Lower lobe of right lung (tissue), 2 donors: Measurements from ENCODE around the gene FXYD4. TPM values are rescaled to one million over a fixed set of nuclear protein-coding genes. Genes with fewer than 3 reads are reported as not detected.
"Not testable (repeated sequence)": the region's sequence is repeated elsewhere in the genome, so short reads cannot be mapped to it uniquely, and the experiment has no call there.

ENCODE experiments used
- ATAC-seq, 2 donors: fragments of 200-7000 bp; cut with Tn5 transposase; one replicate each; pipeline ENCODE4 v1.9.1; 2020 to 2022; ENCODE audit warnings: mild to moderate bottlenecking in 2 of 2, moderate library complexity in 2 of 2
- DNase-seq: peaks from one replicate; pipeline ENCODE4 v3.0.0-alpha.2; 2020
- H3K27ac ChIP-seq: fragments of 200-600 bp; one replicate; pipeline ENCODE4 v1.8.0; 2022
- H3K27me3 ChIP-seq: fragments of 200-600 bp; one replicate; pipeline ENCODE4 v1.8.0; 2022; ENCODE audit warnings: low read depth
- H3K36me3 ChIP-seq: fragments of 200-600 bp; one replicate; pipeline ENCODE4 v1.8.0; 2022; ENCODE audit warnings: mild to moderate bottlenecking
- H3K4me1 ChIP-seq: fragments of 200-600 bp; one replicate; pipeline ENCODE4 v1.8.0; 2022
- H3K4me3 ChIP-seq: fragments of 200-600 bp; one replicate; pipeline ENCODE4 v1.8.0; 2022; ENCODE audit warnings: mild to moderate bottlenecking
- H3K9me3 ChIP-seq: fragments of 200-600 bp; one replicate; pipeline ENCODE4 v1.8.0; 2022
- intact Hi-C: fragments of 100-400 bp; cut with DNase I; formaldehyde crosslinking; loops from one replicate; pipeline ENCODE4 v1.11.0; 2022
- total RNA-seq: library from RNA; stranded (reverse); fragmentation: NEBNext Ultra II Directional; extraction: Animal tissue kit (Norgen Biotek cat#: 25700); gene quantifications from one replicate; pipeline ENCODE4 v1.2.1, GENCODE V29; 2021
- TF ChIP-seq, protein P1 (sequence below): fragments of 200-600 bp; IDR thresholded peaks from one replicate; pipeline ENCODE4 v1.8.0; 2022; ENCODE audit warnings: antibody characterized with exemption, mild to moderate bottlenecking
- donor health status: DM: no; HTN: yes; CAD: no; lungs with severe emphysema.

FXYD4 gene
- total RNA-seq, 1 donor from 2014 or later = not detected

DNA sequence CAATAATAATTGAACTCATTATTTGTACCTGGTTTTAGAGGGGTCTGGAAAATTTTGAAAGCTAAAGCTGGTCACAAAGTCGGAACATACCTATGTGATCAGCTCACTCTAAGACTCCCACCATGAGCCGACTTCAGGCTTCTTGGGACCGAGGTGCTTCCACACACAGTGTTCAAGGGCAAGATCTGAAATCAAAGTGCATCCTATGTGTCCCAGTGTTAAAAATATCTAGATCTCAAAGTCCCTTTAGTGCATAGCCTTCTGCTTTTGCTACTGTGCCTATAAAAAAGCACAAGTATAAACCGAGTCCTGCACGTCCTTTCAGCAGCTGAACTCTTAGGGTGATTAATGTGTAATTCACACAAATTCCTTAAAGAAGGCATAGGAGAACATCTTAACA, 43.5 kb upstream of the FXYD4 start:
- no peak for DNase-seq

DNA sequence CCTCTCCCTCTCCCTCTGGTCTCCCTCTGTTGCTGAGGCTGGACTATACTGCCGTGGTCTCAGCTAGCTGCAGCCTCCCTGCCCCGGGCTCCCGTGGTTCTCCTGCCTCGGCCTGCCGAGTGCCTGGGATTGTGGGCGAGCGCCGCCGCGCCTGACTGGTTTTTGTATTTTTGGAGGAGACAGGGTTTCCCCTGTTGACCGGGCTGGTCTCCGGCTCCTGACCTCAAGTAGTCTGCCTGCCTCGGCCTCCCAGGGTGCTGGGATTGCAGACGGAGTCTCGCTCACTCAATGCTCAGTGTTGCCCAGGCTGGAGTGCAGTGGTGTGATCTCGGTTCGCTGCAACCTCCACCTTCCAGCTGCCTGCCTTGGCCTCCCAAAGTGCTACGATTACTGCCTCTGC, 42.6 kb upstream of the FXYD4 start:
- H3K9me3 ChIP-seq, DNase-seq, ATAC-seq, H3K27me3 ChIP-seq, H3K36me3 ChIP-seq, H3K4me1 ChIP-seq, H3K27ac ChIP-seq, intact Hi-C loops, H3K4me3 ChIP-seq: not testable (repeated sequence)

More for the DNA sequence above, 43.5 kb upstream of the FXYD4 start:
- H3K4me3 ChIP-seq = no peak overlapping the region
- H3K27me3 ChIP-seq = peaks cover 4% of the 10 kb centered on the region
- no peak overlapping the region for H3K27ac ChIP-seq
- H3K36me3 ChIP-seq = no peaks in the 10 kb centered on the region
- intact Hi-C loops = no loop called here
- H3K4me1 ChIP-seq = peaks cover 8% of the 10 kb centered on the region
- H3K9me3 ChIP-seq = no peaks in the 10 kb centered on the region
- TF ChIP-seq, protein P1, sequence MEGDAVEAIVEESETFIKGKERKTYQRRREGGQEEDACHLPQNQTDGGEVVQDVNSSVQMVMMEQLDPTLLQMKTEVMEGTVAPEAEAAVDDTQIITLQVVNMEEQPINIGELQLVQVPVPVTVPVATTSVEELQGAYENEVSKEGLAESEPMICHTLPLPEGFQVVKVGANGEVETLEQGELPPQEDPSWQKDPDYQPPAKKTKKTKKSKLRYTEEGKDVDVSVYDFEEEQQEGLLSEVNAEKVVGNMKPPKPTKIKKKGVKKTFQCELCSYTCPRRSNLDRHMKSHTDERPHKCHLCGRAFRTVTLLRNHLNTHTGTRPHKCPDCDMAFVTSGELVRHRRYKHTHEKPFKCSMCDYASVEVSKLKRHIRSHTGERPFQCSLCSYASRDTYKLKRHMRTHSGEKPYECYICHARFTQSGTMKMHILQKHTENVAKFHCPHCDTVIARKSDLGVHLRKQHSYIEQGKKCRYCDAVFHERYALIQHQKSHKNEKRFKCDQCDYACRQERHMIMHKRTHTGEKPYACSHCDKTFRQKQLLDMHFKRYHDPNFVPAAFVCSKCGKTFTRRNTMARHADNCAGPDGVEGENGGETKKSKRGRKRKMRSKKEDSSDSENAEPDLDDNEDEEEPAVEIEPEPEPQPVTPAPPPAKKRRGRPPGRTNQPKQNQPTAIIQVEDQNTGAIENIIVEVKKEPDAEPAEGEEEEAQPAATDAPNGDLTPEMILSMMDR = no peak
- no peak for ATAC-seq

DNA sequence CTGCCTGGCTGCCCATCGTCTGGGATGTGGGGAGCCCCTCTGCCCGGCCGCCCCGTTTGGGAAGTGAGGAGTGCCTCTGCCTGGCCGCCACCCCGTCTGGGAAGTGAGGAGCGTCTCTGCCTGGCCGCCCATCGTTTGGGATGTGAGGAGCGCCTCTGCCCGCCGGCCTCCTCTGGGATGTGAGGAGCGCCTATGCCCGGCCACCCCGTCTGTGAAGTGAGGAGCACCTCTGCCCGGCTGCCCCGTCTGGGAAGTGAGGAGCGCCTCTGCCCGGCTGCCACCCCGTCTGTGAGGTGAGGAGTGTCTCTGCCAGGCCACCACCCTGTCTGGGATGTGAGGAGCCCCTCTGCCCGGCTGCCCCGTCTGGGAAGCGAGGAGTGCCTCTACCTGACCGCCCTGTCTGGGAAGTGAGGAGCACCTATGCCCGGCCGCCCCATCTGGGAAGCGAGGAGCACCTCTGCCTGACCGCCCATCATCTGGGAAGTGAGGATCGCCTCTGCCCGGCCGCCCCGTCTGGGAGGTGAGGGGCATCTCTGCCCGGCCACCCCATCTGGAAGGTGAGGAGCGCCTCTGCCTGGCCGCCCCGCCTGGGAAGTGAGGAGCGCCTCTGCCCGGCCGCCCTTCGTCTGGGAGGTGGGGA, 42.1 kb upstream of the FXYD4 start:
- H3K4me3 ChIP-seq, H3K27ac ChIP-seq, H3K36me3 ChIP-seq, DNase-seq, ATAC-seq, intact Hi-C loops, H3K27me3 ChIP-seq, H3K9me3 ChIP-seq, H3K4me1 ChIP-seq: not testable (repeated sequence)

DNA sequence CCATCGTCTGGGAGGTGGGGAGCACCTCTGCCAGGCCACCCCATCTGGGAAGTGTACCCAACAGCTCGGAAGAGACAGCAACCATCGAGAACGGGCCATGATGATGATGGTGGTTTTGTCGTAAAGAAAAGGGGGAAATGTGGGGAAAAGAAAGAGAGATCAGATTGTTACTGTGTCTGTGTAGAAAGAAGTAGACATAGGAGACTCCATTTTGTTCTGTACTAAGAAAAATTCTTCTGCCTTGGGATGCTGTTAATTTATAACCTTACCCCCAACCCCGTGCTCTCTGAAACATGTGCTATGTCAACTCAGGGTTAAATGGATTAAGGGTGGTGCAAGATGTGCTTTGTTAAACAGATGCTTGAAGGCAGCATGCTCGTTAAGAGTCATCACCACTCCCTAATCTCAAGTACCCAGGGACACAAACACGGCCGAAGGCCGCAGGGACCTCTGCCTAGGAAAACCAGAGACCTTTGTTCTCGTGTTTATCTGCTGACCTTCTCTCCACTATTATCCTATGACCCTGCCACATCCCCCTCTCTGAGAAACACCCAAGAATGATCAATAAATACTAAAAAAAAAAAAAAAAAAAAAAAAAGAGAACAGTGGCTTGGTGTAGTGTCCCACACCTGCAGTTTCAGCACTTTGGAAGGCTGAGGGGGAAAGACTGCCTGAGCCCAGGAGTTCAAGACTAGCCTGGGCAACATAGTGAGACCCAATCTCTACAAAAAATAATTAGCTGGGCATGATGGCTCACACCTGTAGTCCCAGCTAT, 41.2 kb upstream of the FXYD4 start:
- intact Hi-C loops, H3K27ac ChIP-seq, H3K27me3 ChIP-seq, H3K9me3 ChIP-seq, H3K36me3 ChIP-seq, H3K4me3 ChIP-seq, H3K4me1 ChIP-seq, DNase-seq: not testable (repeated sequence)
- ATAC-seq = peak in 1 of 2 donors; percentile 42

DNA sequence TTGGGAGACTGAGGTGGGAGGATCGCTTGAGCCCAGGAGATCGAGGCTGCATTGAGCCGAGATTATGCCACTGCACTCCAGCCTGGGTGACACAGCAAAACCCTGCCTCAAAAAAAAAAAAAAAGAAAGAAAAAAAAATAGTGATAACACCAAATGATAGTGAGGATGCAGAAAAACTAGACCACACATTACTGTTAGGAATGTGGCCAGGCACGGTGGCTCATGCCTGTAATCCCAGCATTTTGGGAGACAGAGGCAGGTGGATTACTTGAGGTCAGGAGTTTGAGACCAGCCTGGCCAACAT, 40.7 kb upstream of the FXYD4 start:
- intact Hi-C loops = not testable (repeated sequence)

DNA sequence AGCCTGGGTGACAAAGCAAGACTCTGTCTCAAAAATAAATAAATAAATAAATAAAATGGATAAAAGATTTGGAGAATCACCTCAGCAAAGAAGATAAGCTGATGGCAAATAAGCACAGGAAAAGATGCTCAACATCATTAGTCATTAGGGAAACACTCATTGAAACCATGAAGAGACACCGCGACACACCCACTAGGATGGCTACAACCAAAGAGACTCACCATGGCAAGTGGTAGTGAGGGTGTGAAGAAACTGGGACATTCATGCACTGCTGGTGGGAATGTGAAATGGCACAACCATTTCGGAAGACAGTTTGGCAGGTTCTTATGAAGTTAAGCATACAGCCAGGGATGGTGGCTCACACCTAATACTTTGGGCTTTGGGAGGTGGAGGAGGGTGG, 37.8 kb upstream of the FXYD4 start:
- Histone ChIP-seq H3K36me3 (no peaks in the 10 kb centered on the region), H3K4me1 (peaks cover 15% of the 10 kb centered on the region), H3K27me3 (no peaks in the 10 kb centered on the region), H3K9me3 (no peaks in the 10 kb centered on the region), H3K27ac (no peak overlapping the region), H3K4me3 (no peak overlapping the region)
- ATAC-seq = no peak
- TF ChIP-seq, protein P1 = no peak
- DNase-seq = no peak
- intact Hi-C loops = no loop called here

More for the DNA sequence above, 40.7 kb upstream of the FXYD4 start:
- H3K36me3 ChIP-seq, H3K9me3 ChIP-seq, H3K27me3 ChIP-seq, H3K27ac ChIP-seq, ATAC-seq, H3K4me3 ChIP-seq, DNase-seq, H3K4me1 ChIP-seq: not testable (repeated sequence)

DNA sequence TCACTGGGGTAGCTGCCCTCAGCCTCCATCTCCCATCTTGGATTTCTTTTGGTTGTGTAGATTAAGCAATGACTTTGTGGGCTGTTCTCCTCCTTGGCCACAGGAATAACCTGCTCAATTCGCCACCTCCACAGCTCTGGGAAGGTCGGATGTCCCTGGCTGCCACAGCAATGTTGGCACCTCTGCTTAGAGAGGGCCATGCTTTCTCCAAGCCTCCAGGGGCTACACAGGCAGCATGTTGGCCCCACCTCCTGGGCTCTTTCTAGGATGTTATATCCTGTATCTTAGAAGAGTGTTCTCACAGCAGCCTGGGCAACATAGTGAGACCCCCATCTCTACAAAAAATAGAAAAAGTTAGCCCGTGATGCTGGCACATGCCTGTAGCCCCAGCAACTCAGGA, 35.4 kb upstream of the FXYD4 start:
- Histone ChIP-seq H3K4me1 (peaks cover 25% of the 10 kb centered on the region), H3K4me3 (no peak overlapping the region), H3K27me3 (no peaks in the 10 kb centered on the region), H3K36me3 (no peaks in the 10 kb centered on the region), H3K9me3 (no peaks in the 10 kb centered on the region), H3K27ac (peak overlapping the region; percentile 53)
- peak in 1 of 2 donors; percentile 3 for ATAC-seq
- intact Hi-C loops = no loop called here
- DNase-seq = no peak
- TF ChIP-seq, protein P1 = no peak
